OCI-LY1 (cell line): ENCODE measurements around the gene KCNMA1.

ENCODE experiments used
- CTCF ChIP-seq: fragments of 200-600 bp; sonication (generic), shearing (Covaris generic); IDR thresholded peaks from 2 replicates; pipeline ENCODE4 v1.5.1; 2017; ENCODE audit warnings: mild to moderate bottlenecking, antibody characterized with exemption, low read length, moderate library complexity, mixed read lengths
- EZH2 ChIP-seq: fragments of 200-600 bp; sonication (generic), shearing (Covaris generic); IDR thresholded peaks from 2 replicates; pipeline ENCODE4 v1.8.0; 2017; ENCODE audit warnings: borderline replicate concordance, mixed run types, mild to moderate bottlenecking, antibody characterized with exemption, low read length, moderate library complexity, mixed read lengths

GRCh38 chr10:77109351-77109994 lies 528.1 kb downstream of the KCNMA1 start:
- TF ChIP-seq CTCF = no peak
- no peak for TF ChIP-seq EZH2
